Progenitor cell of endocrine pancreas (in vitro differentiated cells): Measurements from ENCODE around the gene MOSPD3. TPM values are rescaled to one million over a fixed set of nuclear protein-coding genes. Genes with fewer than 3 reads are reported as not detected.
A peak's percentile ranks its signal among the peaks of the same experiment; 100 is the strongest.

Source experiments
- DNase-seq: peaks from one replicate; pipeline ENCODE4 v3.0.0; 2021; ENCODE audit warnings: low spot score; ENCODE audit not compliant: unreplicated experiment
- H3K27ac Mint-ChIP-seq: 2 replicates; pipeline ENCODE4 v1.8.0; 2021; ENCODE audit warnings: mild to moderate bottlenecking, moderate library complexity, mixed read lengths
- H3K27me3 Mint-ChIP-seq: 2 replicates; pipeline ENCODE4 v1.8.0; 2021; ENCODE audit warnings: mixed read lengths
- H3K36me3 Mint-ChIP-seq: 2 replicates; pipeline ENCODE4 v1.8.0; 2022; ENCODE audit warnings: mixed read lengths; ENCODE audit not compliant: insufficient read depth
- H3K4me1 Mint-ChIP-seq: 2 replicates; pipeline ENCODE4 v1.8.0; 2021; ENCODE audit warnings: low read depth, mixed read lengths
- H3K4me3 Mint-ChIP-seq: 2 replicates; pipeline ENCODE4 v1.8.0; 2021; ENCODE audit warnings: low read depth, mild to moderate bottlenecking, moderate library complexity, mixed read lengths
- H3K9me3 Mint-ChIP-seq: 2 replicates; pipeline ENCODE4 v1.8.0; 2021; ENCODE audit warnings: low read depth, mixed read lengths
- total RNA-seq: library from RNA; stranded (reverse); gene quantifications from 2 replicates; pipeline ENCODE4 v1.2.1, GENCODE V29; 2021
- TF ChIP-seq, protein P1 (sequence below): fragments of 200-600 bp; sonication (generic); IDR thresholded peaks from one replicate; pipeline ENCODE4 v1.5.0; 2021; ENCODE audit warnings: antibody characterized with exemption, mild to moderate bottlenecking; ENCODE audit not compliant: unreplicated experiment

MOSPD3 gene
- total RNA-seq, 1 donor from 2014 or later: 27.9 TPM

GRCh38 chr7:100589341-100589947 lies 22.9 kb upstream of the MOSPD3 start:
- no peak for DNase-seq
- Mint-ChIP-seq H3K4me1 (peaks cover 23% of the 10 kb centered on the region), H3K36me3 (no peaks in the 10 kb centered on the region), H3K27ac (peak overlapping the region; percentile 2), H3K9me3 (no peaks in the 10 kb centered on the region), H3K4me3 (no peak overlapping the region), H3K27me3 (peaks cover 6% of the 10 kb centered on the region)
- TF ChIP-seq, protein P1, sequence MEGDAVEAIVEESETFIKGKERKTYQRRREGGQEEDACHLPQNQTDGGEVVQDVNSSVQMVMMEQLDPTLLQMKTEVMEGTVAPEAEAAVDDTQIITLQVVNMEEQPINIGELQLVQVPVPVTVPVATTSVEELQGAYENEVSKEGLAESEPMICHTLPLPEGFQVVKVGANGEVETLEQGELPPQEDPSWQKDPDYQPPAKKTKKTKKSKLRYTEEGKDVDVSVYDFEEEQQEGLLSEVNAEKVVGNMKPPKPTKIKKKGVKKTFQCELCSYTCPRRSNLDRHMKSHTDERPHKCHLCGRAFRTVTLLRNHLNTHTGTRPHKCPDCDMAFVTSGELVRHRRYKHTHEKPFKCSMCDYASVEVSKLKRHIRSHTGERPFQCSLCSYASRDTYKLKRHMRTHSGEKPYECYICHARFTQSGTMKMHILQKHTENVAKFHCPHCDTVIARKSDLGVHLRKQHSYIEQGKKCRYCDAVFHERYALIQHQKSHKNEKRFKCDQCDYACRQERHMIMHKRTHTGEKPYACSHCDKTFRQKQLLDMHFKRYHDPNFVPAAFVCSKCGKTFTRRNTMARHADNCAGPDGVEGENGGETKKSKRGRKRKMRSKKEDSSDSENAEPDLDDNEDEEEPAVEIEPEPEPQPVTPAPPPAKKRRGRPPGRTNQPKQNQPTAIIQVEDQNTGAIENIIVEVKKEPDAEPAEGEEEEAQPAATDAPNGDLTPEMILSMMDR: no peak

GRCh38 chr7:100590077-100590737 lies 22.1 kb upstream of the MOSPD3 start:
- Mint-ChIP-seq H3K27me3 (peaks cover 6% of the 10 kb centered on the region), H3K4me3 (no peak overlapping the region), H3K4me1 (peaks cover 15% of the 10 kb centered on the region), H3K27ac (no peak overlapping the region), H3K9me3 (no peaks in the 10 kb centered on the region), H3K36me3 (no peaks in the 10 kb centered on the region)
- no peak for DNase-seq
- TF ChIP-seq, protein P1: no peak

DNA sequence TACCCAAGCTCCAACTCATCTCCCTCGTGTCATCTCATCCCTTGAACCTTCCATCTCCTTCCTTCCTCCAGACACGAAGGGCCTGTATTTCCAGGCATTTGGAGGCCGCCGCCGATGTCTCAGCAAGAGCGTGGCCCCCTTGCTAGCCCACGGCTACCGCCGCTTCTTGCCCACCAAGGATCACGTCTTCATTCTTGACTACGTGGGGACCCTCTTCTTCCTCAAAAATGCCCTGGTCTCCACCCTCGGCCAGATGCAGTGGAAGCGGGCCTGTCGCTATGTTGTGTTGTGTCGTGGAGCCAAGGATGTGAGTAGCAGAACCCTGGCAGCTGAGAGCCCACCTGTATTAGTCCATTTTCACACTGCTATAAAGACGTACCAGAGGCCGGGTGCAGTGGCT lies 20.7 kb upstream of the MOSPD3 start:
- Mint-ChIP-seq H3K4me3 (no peak overlapping the region), H3K9me3 (no peaks in the 10 kb centered on the region), H3K27me3 (peaks cover 9% of the 10 kb centered on the region), H3K27ac (no peak overlapping the region), H3K36me3 (no peaks in the 10 kb centered on the region), H3K4me1 (peaks cover 13% of the 10 kb centered on the region)
- no peak for DNase-seq
- TF ChIP-seq, protein P1: no peak

GRCh38 chr7:100595188-100595587 lies 17.2 kb upstream of the MOSPD3 start:
- H3K9me3 Mint-ChIP-seq: no peaks in the 10 kb centered on the region
- H3K36me3 Mint-ChIP-seq: no peaks in the 10 kb centered on the region
- peaks cover 4% of the 10 kb centered on the region for H3K4me1 Mint-ChIP-seq
- DNase-seq: no peak
- H3K27me3 Mint-ChIP-seq: peaks cover 11% of the 10 kb centered on the region
- TF ChIP-seq, protein P1: no peak
- no peak overlapping the region for H3K27ac Mint-ChIP-seq
- H3K4me3 Mint-ChIP-seq: no peak overlapping the region

DNA sequence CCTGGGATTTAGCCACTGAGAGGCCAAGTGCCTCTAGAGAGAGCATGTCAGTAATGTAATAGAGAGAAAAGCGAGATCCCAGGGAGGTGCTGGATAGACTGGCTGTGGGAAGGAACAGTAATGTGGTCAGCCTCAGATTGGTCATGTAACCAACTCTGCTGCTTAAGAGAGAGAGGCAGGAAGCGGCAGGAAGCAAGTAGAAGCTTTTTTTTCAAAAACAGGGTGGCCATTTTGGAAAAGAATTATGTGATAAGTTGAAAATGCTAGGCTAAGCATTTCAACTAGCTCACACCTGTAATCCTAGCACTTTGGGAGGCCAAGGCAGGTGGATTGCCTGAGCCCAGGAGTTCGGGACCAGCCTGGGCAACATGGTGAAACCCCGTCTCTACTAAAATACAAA lies 13.9 kb upstream of the MOSPD3 start:
- no peak overlapping the region for H3K27ac Mint-ChIP-seq

More for the DNA sequence above, 13.9 kb upstream of the MOSPD3 start:
- DNase-seq: no peak
- H3K4me3 Mint-ChIP-seq: no peak overlapping the region
- H3K9me3 Mint-ChIP-seq: no peaks in the 10 kb centered on the region
- TF ChIP-seq, protein P1: no peak
- H3K36me3 Mint-ChIP-seq: no peaks in the 10 kb centered on the region
- peaks cover 9% of the 10 kb centered on the region for H3K4me1 Mint-ChIP-seq
- H3K27me3 Mint-ChIP-seq: peaks cover 7% of the 10 kb centered on the region
